Raji (cell line): Measurements from ENCODE around the gene ALDH3B1.

Source experiments
- POLR2A ChIP-seq: IDR thresholded peaks from 2 replicates; pipeline ENCODE4 v1.6.1; 2011; ENCODE audit warnings: low read depth, low read length, control low read depth; ENCODE audit not compliant: insufficient read depth

The ALDH3B1 gene

GRCh38 chr11:68010090-68011041 lies at the start of gene ALDH3B1:
TSS of gene ALDH3B1 (plus strand) at chr11:68010327. CDS start at chr11:68015298, 4,971 bp downstream.
- no peak for TF ChIP-seq POLR2A

GRCh38 chr11:67983951-67984350 lies 26.2 kb upstream of the ALDH3B1 start:
- no peak for TF ChIP-seq POLR2A

- TF ChIP-seq POLR2A = no peak
Measured at GRCh38 chr11:67996051-67996450, 14.1 kb upstream of the ALDH3B1 start.

GRCh38 chr11:67996622-67997474 lies 13.3 kb upstream of the ALDH3B1 start:
- TF ChIP-seq POLR2A = no peak

- TF ChIP-seq POLR2A = no peak
Measured at GRCh38 chr11:67997475-67997921, 12.6 kb upstream of the ALDH3B1 start.

GRCh38 chr11:67998150-67999045 lies 11.7 kb upstream of the ALDH3B1 start:
- no peak for TF ChIP-seq POLR2A

GRCh38 chr11:67999201-67999629 lies 10.9 kb upstream of the ALDH3B1 start:
- no peak for TF ChIP-seq POLR2A

GRCh38 chr11:67999704-68000103 lies 10.4 kb upstream of the ALDH3B1 start:
- TF ChIP-seq POLR2A = no peak

- TF ChIP-seq POLR2A = no peak; the same call in 1 of the 2 replicates
Measured at GRCh38 chr11:68002575-68002937, 7.6 kb upstream of the ALDH3B1 start.

GRCh38 chr11:68002938-68003845 lies 6.9 kb upstream of the ALDH3B1 start:
- TF ChIP-seq POLR2A = peak; percentile 53

GRCh38 chr11:68003846-68004550 lies 6.1 kb upstream of the ALDH3B1 start, which contains the start of gene UNC93B1:
TSS of gene UNC93B1 (minus strand) at chr11:68004097. CDS start at chr11:68004043, 54 bp downstream.
- TF ChIP-seq POLR2A = peak; percentile 79

GRCh38 chr11:68004551-68005335 lies 5.4 kb upstream of the ALDH3B1 start:
- no peak for TF ChIP-seq POLR2A
